Muscle layer of colon (tissue), 2 donors: Measurements from ENCODE around the gene CCDC177.
A peak's percentile ranks its signal among the peaks of the same experiment; 100 is the strongest.
"Not testable (repeated sequence)": the region's sequence is repeated elsewhere in the genome, so short reads cannot be mapped to it uniquely, and the experiment has no call there.

Experiments used
- H3K27ac ChIP-seq: one replicate; pipeline ENCODE4 v1.7.0; 2013; ENCODE audit warnings: low read depth, mild to moderate bottlenecking, low read length, moderate library complexity
- H3K27me3 ChIP-seq, 2 donors: one replicate each; pipeline ENCODE4 v1.7.0; 2013; ENCODE audit warnings: low read length in 2 of 2, mild to moderate bottlenecking in 2 of 2; ENCODE audit not compliant: insufficient read depth in 2 of 2, control insufficient read depth in 1 of 2
- H3K36me3 ChIP-seq: one replicate; pipeline ENCODE4 v1.7.0; 2013; ENCODE audit warnings: mild to moderate bottlenecking, low read length; ENCODE audit not compliant: insufficient read depth
- H3K4me1 ChIP-seq: one replicate; pipeline ENCODE4 v1.7.0; 2013; ENCODE audit warnings: mild to moderate bottlenecking, low read length; ENCODE audit not compliant: insufficient read depth
- H3K4me3 ChIP-seq, 2 donors: one replicate each; pipeline ENCODE4 v1.7.0; 2013; ENCODE audit warnings: low read length in 2 of 2, low read depth in 1 of 2, mild to moderate bottlenecking in 1 of 2, moderate library complexity in 1 of 2
- H3K9ac ChIP-seq: one replicate; pipeline ENCODE4 v1.7.0; 2013; ENCODE audit warnings: low read length
- H3K9me3 ChIP-seq: one replicate; pipeline ENCODE4 v1.7.0; 2013; ENCODE audit warnings: mild to moderate bottlenecking, low read length
- donor health status: abdominal sarcoma.
- donor health status: Adenocarcinoma of cecum.

CCDC177 gene

GRCh38 chr14:69612783-69613130 lies 38.1 kb upstream of the CCDC177 start:
- peak overlapping the region; percentile 67 to 87 for H3K4me3 ChIP-seq
- peaks cover 63% of the 10 kb centered on the region for H3K4me1 ChIP-seq
- peak overlapping the region; percentile 94 for H3K9ac ChIP-seq
- H3K27ac ChIP-seq: peak overlapping the region; percentile 94
- no peaks in the 10 kb centered on the region for H3K9me3 ChIP-seq
- H3K36me3 ChIP-seq: no peaks in the 10 kb centered on the region
- H3K27me3 ChIP-seq: no peaks in the 10 kb centered on the region

DNA sequence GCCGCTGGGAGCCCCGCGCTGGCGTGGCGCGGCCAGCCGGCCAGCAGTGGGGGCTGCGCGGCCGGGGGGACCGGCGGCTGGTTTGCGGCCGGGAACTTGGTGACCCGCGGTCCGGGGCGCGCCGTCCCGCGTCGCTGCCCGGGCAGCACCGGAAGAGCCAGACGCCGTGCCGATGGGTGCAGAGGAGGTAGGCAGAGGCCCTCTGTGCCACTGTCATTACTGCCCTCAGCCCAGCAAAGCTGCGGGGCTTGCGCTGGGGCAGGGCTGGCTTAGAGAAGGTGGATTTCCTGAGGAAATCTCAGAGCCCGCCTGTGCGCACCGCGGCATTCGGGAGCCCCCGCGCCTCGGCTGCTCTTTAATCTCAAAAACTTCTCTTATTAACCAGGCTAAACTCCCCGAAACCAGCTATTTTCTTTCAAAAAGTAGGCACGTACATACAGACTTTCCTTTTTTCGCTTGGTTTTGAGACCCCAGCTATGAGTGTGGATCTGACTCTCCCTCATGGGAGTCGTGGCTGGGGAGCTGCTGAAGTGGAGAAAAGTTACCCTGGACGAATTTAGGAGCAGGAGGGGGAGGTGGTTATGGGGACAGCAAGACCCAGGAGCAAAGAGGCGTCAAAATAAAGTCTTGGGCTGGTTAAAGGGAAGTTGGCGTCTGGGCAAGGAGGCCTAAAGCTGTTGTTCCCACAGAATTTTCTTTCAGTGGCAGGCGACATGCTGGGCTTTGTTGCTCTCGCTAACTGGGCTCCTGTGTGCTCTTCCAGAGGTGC lies 37.5 kb upstream of the CCDC177 start:
- Histone ChIP-seq H3K27ac (peak overlapping the region; percentile 94), H3K4me3 (peak overlapping the region; percentile 67 to 87), H3K4me1 (peaks cover 58% of the 10 kb centered on the region), H3K36me3 (no peaks in the 10 kb centered on the region), H3K9me3 (no peaks in the 10 kb centered on the region), H3K9ac (peak overlapping the region; percentile 94), H3K27me3 (no peaks in the 10 kb centered on the region)

- peak within 1 kb of the TSS; percentile 67 to 87 for H3K4me3 ChIP-seq
- no peaks in the 10 kb centered on the region for H3K9me3 ChIP-seq
- no peaks in the 10 kb centered on the region for H3K36me3 ChIP-seq
- H3K27me3 ChIP-seq: no peaks in the 10 kb centered on the region
- peaks cover 50% of the 10 kb centered on the region for H3K4me1 ChIP-seq
- peak within 1 kb of the TSS; percentile 94 for H3K9ac ChIP-seq
- H3K27ac ChIP-seq: peak within 1 kb of the TSS; percentile 94
Observed at GRCh38 chr14:69611172-69612013, 36.7 kb upstream of the CCDC177 start, which contains the start of gene SUSD6. Gene SUSD6 (plus strand): TSS chr14:69611596. CDS start chr14:69658593, 46,997 bp downstream.

DNA sequence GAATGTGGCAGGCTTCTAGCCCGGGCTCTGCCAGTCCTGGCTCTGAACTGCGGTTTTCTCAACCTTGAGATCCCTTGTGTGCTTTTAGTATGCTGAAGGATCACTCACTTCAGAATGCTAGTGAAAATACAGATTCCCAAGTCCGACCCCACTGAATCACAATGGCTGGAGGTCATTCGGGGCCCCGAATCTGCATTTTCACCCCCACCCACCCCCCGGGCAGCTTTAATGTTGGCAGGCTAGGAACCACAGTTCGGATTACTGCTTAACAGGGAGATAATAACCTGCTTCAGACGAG lies 36.2 kb upstream of the CCDC177 start:
- Histone ChIP-seq H3K27me3 (no peaks in the 10 kb centered on the region), H3K9me3 (no peaks in the 10 kb centered on the region), H3K9ac (peak overlapping the region; percentile 72), H3K4me1 (peaks cover 44% of the 10 kb centered on the region), H3K27ac (peak overlapping the region; percentile 74), H3K4me3 (peak overlapping the region; percentile 38 to 82), H3K36me3 (no peaks in the 10 kb centered on the region)

- Histone ChIP-seq H3K4me1 (peaks cover 38% of the 10 kb centered on the region), H3K27ac (peak overlapping the region; percentile 74), H3K27me3 (no peaks in the 10 kb centered on the region), H3K9me3 (no peaks in the 10 kb centered on the region), H3K9ac (peak overlapping the region; percentile 72), H3K4me3 (peak overlapping the region; percentile 38 to 82), H3K36me3 (no peaks in the 10 kb centered on the region)
Observed at GRCh38 chr14:69610020-69610873, 35.6 kb upstream of the CCDC177 start.

DNA sequence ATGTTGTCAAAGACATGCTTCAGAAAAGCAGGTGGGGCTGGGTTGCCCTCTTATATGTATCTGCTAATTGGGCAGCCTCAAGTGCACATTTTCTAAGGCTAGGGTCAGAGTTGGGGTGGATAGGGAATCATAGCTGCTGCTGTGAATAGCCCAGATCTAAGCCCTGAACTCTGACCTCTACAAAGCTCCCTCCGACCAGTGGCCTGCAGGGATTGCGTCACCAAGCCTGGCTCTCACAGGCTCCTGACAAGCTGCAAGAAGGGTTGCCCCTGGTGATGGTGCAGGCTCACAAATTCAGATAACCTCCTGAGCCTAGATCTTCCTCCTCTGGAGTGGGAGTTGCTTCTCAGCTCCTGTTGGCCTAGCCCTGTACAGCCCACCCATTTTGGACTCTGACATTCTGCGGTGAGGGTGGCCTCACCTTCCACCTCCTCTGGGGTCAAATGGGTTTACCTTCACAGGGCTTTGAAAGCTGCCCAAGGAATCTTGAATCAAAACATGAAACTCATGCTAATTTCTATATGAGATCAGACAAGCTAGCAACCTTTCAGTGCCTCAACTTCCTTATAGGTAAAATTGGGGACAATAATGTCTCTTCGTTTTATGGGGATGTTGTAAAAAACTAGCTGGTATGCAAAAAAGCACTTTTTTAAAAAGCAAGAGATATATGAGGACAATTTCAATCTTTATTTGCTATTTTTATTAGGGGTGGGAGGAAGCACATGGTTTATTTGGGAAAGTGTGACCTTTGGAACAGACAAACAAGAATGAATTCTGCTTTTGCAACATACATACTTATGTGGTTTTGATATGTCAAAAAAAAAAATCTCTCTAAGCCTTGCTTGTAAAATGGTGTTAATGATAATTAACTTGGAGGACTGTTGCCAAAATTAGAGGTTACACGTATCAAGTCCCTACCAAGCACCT lies 31.9 kb upstream of the CCDC177 start:
- H3K4me3 ChIP-seq: no peak overlapping the region
- H3K4me1 ChIP-seq: peaks cover 10% of the 10 kb centered on the region
- H3K9me3 ChIP-seq: no peaks in the 10 kb centered on the region
- H3K27me3 ChIP-seq: no peaks in the 10 kb centered on the region
- no peak overlapping the region for H3K27ac ChIP-seq
- H3K9ac ChIP-seq: no peak overlapping the region
- H3K36me3 ChIP-seq: no peaks in the 10 kb centered on the region

DNA sequence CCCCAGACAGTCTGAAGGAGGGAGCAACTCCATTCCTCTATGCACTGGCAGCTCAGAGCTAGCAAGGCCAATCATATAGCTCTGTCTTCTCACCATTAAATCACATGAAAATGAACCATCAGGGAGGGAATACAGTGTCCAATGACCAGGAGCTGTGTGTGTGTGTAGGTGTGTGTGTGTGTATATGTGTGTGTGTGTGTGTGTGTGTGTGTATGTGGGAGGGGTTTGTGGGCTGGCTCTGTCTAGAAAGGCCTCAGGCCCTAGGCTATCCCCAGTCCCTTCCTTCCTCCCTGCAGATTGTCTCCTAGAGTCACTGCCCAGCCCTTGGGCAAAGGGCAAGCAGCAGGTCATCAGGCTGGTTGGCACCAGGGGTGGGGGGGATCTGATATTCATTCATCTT lies 31.1 kb upstream of the CCDC177 start:
- no peak overlapping the region for H3K9ac ChIP-seq

DNA sequence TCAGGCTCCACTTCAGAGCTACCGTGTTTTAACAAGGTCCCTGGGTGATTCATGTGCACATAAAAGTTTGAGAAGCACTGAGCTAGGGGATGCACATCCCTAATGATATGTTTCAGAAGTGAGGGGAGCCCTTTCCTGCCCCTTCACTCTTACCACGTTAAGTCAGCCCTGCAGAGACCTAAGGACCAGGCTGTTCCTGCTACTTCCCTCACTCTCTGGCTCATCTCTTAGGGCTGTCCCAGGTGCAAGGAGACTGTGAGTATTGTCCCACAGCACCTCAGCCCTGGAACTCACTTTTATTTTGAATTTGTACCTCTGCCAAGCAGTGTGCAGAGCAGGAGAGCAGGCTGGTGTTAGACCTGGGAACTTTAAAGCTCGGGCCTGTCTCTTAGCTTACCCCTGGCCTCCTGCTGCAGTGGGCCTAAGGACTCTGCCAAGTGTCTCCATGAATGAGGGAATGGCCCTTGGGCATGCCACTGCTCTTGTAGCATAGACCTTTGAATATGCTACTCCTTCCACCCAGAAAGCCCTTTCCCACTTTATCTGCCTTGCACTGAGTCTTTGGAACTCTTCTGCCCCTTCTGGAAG lies 25.7 kb upstream of the CCDC177 start:
- no peaks in the 10 kb centered on the region for H3K4me1 ChIP-seq

More for the DNA sequence above, 31.1 kb upstream of the CCDC177 start:
- no peak overlapping the region for H3K27ac ChIP-seq
- H3K9me3 ChIP-seq: no peaks in the 10 kb centered on the region
- H3K36me3 ChIP-seq: no peaks in the 10 kb centered on the region
- H3K4me3 ChIP-seq: no peak overlapping the region
- peaks cover 9% of the 10 kb centered on the region for H3K4me1 ChIP-seq
- no peaks in the 10 kb centered on the region for H3K27me3 ChIP-seq

DNA sequence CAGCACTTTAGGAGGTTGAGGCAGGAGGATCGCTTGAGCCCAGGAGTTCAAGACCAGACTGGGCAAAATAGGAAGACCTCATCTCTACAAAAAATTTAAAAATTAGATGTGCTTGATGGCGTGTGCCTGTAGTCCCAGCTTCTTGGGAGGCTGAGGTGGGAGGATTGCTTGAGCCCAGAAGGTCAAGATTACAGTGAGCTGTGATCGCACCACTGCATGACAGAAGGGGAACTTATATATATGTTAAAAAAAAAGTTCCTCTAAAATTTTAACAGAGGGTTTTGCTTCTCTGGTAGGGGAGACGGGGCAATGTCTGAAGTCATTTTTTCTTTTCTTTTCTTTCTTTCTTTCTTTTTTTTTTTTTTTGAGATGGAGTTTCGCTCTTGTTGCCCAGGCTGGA lies 24.8 kb upstream of the CCDC177 start:
- not testable (repeated sequence) for H3K27me3 ChIP-seq, H3K36me3 ChIP-seq, H3K9ac ChIP-seq, H3K9me3 ChIP-seq, H3K27ac ChIP-seq, H3K4me1 ChIP-seq, H3K4me3 ChIP-seq

More for the DNA sequence above, 25.7 kb upstream of the CCDC177 start:
- Histone ChIP-seq H3K4me3 (no peak overlapping the region), H3K9me3 (no peaks in the 10 kb centered on the region), H3K36me3 (no peaks in the 10 kb centered on the region), H3K27ac (no peak overlapping the region), H3K27me3 (no peaks in the 10 kb centered on the region), H3K9ac (no peak overlapping the region)

- Histone ChIP-seq H3K4me3 (no peak overlapping the region), H3K36me3 (no peaks in the 10 kb centered on the region), H3K27ac (no peak overlapping the region), H3K9me3 (no peaks in the 10 kb centered on the region), H3K4me1 (no peaks in the 10 kb centered on the region), H3K27me3 (no peaks in the 10 kb centered on the region), H3K9ac (no peak overlapping the region)
Observed at GRCh38 chr14:69595336-69595735, 20.7 kb upstream of the CCDC177 start.
